ENCODE data around the gene MEGF10. TPM values are rescaled to one million over a fixed set of nuclear protein-coding genes. Genes with fewer than 3 reads are reported as not detected.

The MEGF10 gene
- total RNA-seq, 3 donors from 2014 or later: 0.48 to 14.4 (median 2.3) TPM

DNA sequence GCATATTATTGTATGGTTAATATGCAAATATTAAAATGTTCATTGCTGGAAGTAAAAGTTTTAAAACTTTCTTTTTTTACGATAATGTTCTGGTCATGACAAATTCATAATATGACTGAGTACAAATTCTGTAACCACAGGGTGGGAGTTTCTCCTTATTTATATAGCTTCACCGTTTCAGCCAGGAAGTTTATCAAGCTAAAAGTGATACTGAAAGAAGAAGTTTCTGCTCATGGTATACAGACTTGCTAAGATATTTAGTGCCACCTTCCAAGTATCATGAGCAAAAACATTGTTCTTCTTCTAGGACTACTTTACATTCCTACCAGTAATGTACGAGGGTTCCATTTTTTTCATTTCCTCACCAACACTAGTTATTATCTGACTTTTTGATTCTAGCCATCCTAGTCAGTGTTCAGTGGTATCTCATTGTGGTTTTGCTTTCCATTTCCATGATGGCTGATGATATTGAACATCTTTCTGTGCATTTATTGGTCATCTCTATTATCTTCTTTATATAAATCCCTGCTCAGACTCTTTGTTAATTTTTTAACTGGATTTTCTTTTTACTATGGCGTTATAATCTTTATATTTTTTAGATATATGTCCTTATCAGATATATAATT is 132.7 kb downstream of the MEGF10 start:
- no peaks in the 10 kb centered on the region for H3K36me3 ChIP-seq
- H3K27ac ChIP-seq: no peak overlapping the region
- H3K27me3 ChIP-seq: no peaks in the 10 kb centered on the region
- no peak for DNase-seq (ENCODE audit: low spot score in 2 of 2)
- intact Hi-C loops (cut with DNase I; ENCODE audit: low total_unique reads): no loop called here
- no peaks in the 10 kb centered on the region for H3K4me1 ChIP-seq
- no peaks in the 10 kb centered on the region for H3K9me3 ChIP-seq
- no peak overlapping the region for H3K4me3 ChIP-seq
- no peak for TF ChIP-seq POLR2A (IDR thresholded peaks at IDR 0.05)
- no peak for TF ChIP-seq POLR2AphosphoS5 (IDR thresholded peaks at IDR 0.05)
- TF ChIP-seq, protein P1, sequence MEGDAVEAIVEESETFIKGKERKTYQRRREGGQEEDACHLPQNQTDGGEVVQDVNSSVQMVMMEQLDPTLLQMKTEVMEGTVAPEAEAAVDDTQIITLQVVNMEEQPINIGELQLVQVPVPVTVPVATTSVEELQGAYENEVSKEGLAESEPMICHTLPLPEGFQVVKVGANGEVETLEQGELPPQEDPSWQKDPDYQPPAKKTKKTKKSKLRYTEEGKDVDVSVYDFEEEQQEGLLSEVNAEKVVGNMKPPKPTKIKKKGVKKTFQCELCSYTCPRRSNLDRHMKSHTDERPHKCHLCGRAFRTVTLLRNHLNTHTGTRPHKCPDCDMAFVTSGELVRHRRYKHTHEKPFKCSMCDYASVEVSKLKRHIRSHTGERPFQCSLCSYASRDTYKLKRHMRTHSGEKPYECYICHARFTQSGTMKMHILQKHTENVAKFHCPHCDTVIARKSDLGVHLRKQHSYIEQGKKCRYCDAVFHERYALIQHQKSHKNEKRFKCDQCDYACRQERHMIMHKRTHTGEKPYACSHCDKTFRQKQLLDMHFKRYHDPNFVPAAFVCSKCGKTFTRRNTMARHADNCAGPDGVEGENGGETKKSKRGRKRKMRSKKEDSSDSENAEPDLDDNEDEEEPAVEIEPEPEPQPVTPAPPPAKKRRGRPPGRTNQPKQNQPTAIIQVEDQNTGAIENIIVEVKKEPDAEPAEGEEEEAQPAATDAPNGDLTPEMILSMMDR (IDR thresholded peaks at IDR 0.05): no peak

DNA sequence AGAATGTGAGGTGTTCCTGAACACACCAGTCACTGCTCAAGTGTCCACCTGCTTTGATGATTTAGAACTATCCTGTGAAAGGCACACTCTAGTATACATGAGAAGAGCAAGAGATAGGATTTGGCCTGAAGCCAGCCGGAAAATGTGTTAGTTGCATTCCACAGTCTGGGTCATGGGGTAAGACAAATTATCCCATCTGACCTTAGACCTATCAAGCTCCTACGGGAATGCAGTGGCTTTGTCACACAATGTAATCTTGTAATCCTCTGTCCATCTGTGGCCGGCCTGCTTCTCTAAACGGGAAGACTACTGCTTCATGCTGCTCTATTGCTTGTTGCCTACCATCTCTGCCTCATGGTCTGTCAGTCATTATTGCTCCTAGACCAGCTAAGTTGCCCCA is 134.4 kb downstream of the MEGF10 start:
- Histone ChIP-seq H3K27ac (no peak overlapping the region), H3K4me3 (no peak overlapping the region), H3K9me3 (no peaks in the 10 kb centered on the region), H3K27me3 (no peaks in the 10 kb centered on the region), H3K36me3 (no peaks in the 10 kb centered on the region), H3K4me1 (no peaks in the 10 kb centered on the region)
- TF ChIP-seq POLR2A (IDR thresholded peaks at IDR 0.05) (no peak), POLR2AphosphoS5 (IDR thresholded peaks at IDR 0.05) (no peak)
- TF ChIP-seq, protein P1 (IDR thresholded peaks at IDR 0.05): no peak
- intact Hi-C loops (cut with DNase I; ENCODE audit: low total_unique reads): no loop called here
- DNase-seq (ENCODE audit: low spot score in 2 of 2): no peak

DNA sequence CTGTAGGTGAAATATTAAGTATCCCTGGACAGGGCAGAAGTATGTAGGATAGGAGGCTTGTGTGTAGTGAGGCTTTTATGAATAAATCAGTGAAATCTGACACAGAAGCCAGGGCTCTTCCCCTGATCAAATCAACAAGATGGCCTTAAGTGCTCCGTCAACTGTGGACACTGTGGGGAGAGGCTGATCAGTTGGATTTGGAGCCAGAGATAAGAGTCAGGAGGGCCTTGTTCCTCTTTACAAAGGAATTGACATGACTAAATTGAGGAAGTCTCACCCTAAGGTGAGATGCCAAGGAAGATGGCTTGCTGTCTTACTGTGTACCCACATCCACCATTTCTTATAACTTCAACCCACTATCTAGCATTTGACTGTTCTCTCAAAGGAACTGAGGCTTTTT is 135.3 kb downstream of the MEGF10 start:
- H3K27ac ChIP-seq: no peak overlapping the region
- no peaks in the 10 kb centered on the region for H3K27me3 ChIP-seq
- no peaks in the 10 kb centered on the region for H3K4me1 ChIP-seq
- H3K36me3 ChIP-seq: no peaks in the 10 kb centered on the region
- H3K4me3 ChIP-seq: no peak overlapping the region
- H3K9me3 ChIP-seq: no peaks in the 10 kb centered on the region
- no peak for DNase-seq (ENCODE audit: low spot score in 2 of 2)
- TF ChIP-seq, protein P1 (IDR thresholded peaks at IDR 0.05): no peak
- TF ChIP-seq POLR2A (IDR thresholded peaks at IDR 0.05): no peak
- no peak for TF ChIP-seq POLR2AphosphoS5 (IDR thresholded peaks at IDR 0.05)
- intact Hi-C loops (cut with DNase I; ENCODE audit: low total_unique reads): no loop called here

DNA sequence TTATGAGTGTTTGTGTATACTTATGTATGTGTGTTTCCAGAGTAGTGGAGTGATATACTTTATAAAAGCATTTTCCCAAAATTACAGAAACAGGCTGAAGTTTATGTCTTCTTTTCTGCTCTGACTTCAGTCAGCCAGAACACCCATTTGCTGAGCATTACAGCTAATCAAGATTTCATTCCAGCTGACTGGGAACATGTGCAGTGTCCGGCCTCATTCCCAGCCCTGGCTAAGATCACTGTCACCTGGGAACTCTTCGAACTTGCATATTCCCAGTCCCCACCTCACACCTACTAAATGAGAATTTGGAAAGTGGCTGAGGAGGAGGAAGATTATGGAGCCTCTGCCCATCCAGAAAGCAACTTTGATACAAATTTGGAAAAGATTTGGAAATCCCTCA is 136.1 kb downstream of the MEGF10 start:
- intact Hi-C loops (cut with DNase I; ENCODE audit: low total_unique reads): no loop called here
- no peaks in the 10 kb centered on the region for H3K27me3 ChIP-seq
- no peaks in the 10 kb centered on the region for H3K4me1 ChIP-seq
- H3K27ac ChIP-seq: no peak overlapping the region
- H3K4me3 ChIP-seq: no peak overlapping the region
- DNase-seq (ENCODE audit: low spot score in 2 of 2): no peak
- no peaks in the 10 kb centered on the region for H3K36me3 ChIP-seq
- no peaks in the 10 kb centered on the region for H3K9me3 ChIP-seq
- TF ChIP-seq, protein P1 (IDR thresholded peaks at IDR 0.05): no peak
- TF ChIP-seq POLR2A (IDR thresholded peaks at IDR 0.05) (no peak), POLR2AphosphoS5 (IDR thresholded peaks at IDR 0.05) (no peak)

DNA sequence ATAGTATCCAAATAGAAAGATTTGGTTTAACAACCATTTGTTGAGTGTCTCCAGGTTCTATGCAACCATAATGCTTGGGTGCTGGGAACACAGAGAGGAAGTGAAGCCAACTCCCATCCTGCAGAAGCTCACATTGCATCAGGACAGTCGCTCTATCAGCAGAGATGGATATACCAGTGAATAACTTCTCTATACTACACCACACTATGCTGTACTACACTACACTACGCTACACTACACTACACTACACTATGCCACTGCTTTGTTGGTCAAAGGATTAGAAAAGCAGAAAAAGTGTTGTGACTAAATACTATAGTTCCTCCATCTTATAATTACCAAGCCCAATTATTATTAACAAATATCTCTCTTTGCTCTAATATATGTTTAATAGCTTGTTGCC is 137.7 kb downstream of the MEGF10 start:
- no peak for DNase-seq (ENCODE audit: low spot score in 2 of 2)
- intact Hi-C loops (cut with DNase I; ENCODE audit: low total_unique reads): no loop called here
- H3K4me3 ChIP-seq: no peak overlapping the region
- TF ChIP-seq, protein P1 (IDR thresholded peaks at IDR 0.05): no peak
- no peak for TF ChIP-seq POLR2A (IDR thresholded peaks at IDR 0.05)
- no peak for TF ChIP-seq POLR2AphosphoS5 (IDR thresholded peaks at IDR 0.05)
- no peaks in the 10 kb centered on the region for H3K36me3 ChIP-seq
- no peaks in the 10 kb centered on the region for H3K4me1 ChIP-seq
- H3K27ac ChIP-seq: no peak overlapping the region
- H3K9me3 ChIP-seq: no peaks in the 10 kb centered on the region
- no peaks in the 10 kb centered on the region for H3K27me3 ChIP-seq
